Activated T-cell treated with anti-CD3 and anti-CD28 coated beads for 24 hours (primary cell): ENCODE results near the gene CDA.
A peak's percentile ranks its signal among the peaks of the same experiment; 100 is the strongest.

ENCODE experiments used
- DNase-seq: peaks from one replicate; pipeline ENCODE4 v3.0.0-alpha.2; 2020; ENCODE audit warnings: low read depth

Gene CDA

DNA sequence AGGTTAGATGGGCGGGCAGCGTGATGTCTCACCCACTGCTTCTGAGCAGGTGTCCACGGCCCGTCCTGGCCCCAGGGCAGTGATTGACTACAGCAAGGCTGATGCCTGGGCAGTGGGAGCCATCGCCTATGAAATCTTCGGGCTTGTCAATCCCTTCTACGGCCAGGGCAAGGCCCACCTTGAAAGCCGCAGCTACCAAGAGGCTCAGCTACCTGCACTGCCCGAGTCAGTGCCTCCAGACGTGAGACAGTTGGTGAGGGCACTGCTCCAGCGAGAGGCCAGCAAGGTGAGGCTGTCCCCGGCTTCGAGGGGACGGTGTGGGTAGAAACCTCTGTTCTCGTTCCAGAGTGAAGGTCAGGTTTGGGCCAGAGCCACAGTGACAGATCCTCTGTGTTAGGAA, 60.0 kb downstream of the CDA start:
- DNase-seq: no peak

- no peak for DNase-seq
These were observed 63.4 kb downstream of the CDA start for GRCh38 chr1:20652300-20652699.

GRCh38 chr1:20654104-20654690, 65.3 kb downstream of the CDA start:
- DNase-seq: no peak

DNA sequence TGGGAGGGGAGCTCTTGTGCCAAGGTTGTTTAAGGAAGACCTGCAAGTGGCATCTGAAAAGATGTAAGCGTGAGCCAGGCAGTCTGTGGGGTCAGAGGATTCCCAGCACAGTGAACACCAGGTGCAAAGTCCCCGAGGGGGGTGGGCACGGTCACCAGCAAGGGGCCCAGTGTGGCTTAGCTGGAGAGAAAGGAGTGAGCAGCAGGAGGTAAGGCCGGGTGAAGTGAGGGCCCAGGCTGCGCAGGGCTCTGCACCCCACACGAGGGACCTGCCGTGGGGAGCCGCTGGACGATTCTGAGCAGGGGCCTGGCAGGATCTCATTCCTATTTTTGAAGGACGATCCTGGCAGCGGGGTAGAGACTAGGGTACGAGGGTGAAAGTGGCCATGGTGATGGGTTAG, 68.1 kb downstream of the CDA start:
- DNase-seq: no peak

GRCh38 chr1:20658166-20658915, 69.4 kb downstream of the CDA start:
- no peak for DNase-seq

- no peak for DNase-seq
These were observed 71.5 kb downstream of the CDA start for GRCh38 chr1:20660363-20660762.

DNA sequence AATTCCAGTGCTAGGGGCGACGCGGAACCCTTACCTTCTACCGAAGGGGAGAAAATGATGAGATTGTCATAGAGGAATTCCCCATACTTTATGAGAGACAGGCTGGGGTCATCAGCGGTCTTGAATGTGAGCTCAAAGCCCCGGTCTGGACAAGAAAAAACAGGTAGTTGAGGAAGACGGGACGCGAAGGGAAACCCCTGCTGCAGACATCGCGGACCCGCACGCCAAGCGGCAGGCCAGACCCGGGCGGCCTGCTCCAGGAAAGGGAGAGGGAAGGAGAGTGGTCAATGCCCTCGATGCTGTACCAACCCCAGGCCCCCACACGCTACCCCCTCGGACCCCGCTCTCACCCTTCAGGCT, 71.9 kb downstream of the CDA start:
- no peak for DNase-seq

DNA sequence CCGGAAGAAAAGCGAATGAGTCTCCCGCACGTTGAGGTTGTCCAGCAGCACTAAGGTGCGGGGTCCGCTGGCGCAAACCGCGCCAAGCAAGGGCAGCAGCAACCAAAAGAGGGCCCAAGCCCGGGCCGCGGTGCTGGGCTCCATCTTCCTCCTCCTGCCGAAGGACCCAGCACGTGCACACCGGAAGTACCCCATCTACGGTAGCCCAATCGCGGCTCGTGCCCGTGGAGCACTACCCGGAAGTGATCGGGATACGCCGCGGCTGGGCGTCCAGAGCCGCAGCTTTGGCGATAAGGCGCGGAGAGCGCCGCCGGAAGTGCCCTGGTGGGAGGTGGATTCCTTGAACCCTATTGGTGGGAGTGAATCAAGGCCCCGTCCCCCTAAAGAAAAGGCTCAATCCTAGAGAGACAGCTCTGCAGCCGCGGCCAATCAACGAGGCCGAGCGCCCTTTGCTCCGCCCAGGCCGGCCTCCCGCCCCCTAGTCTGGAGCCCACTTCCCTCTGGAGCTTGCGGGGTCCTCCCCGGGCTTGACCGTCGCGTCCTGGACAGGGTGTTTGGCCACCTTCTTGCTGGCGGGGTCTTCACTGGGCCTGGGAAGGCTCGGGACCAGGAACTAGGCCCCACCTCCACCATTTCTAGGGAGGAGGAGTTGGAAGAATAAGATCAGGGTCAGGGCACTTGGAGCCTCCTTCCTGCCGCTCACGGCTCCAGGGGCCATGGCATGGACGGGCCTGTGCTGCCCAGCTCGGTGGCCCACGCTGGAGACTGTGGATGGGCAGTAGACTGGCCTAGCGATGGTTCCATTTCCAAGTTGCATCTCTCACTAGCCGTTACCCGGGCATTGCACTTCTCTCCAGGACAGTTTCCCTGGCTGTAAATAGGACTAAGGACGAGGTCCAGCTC, 72.6 kb downstream of the CDA start, which contains the start of gene DDOST:
TSS of gene DDOST (minus strand) at position 163 of the 903 bp plus-strand sequence. CDS start at position 144, 19 bp downstream.
- peak; percentile 92 for DNase-seq

DNA sequence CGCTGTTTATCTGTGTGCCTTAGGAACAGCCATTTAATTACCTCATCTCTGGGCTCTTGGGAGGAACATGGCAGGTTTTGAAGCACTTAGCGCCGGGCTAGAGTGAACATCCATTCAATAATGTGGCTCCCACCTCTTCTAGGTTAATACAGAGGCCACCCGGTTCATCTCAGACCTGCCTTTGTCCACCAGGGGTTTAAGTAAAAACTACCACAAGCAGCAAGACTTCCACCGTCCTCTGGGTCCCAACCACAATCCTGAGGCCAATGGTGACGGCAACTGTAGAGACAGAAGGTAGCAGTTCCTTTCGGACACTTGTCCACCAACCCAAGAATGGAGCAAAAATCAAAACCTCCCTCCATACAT, 73.2 kb downstream of the CDA start:
- no peak for DNase-seq

GRCh38 chr1:20663365-20663764, 74.5 kb downstream of the CDA start:
- DNase-seq: no peak

GRCh38 chr1:20663969-20664715, 75.2 kb downstream of the CDA start:
- no peak for DNase-seq

- DNase-seq: no peak
These were observed 76.8 kb downstream of the CDA start for GRCh38 chr1:20665726-20666125.

GRCh38 chr1:20666146-20666545, 77.2 kb downstream of the CDA start:
- no peak for DNase-seq

DNA sequence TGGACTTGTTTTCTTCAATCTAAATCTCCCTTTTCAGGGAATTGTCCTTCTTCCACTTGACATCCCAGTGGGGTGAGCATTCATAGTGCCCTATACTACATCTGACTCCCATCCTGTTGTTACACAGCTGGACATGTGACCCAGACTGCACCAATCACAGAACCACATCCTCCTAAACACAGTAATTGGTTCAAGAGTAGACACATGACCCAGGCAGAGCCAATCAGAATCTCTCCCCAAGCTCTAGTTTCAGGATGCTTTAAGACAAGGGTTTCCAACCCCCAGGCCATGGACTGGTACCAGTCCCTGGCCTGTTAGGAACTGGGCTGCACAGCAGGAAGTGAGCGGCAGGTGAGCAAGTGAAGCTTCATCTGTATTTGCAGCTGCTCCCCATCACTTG, 77.9 kb downstream of the CDA start:
- no peak for DNase-seq
